Measurements from ENCODE around the gene PI4K2B.
"Not testable (repeated sequence)": the region's sequence is repeated elsewhere in the genome, so short reads cannot be mapped to it uniquely, and the experiment has no call there.

Gene PI4K2B

GRCh38 chr4:25306518-25307057 is 72.8 kb downstream of the PI4K2B start:
- no peak for DNase-seq (ENCODE audit: low spot score)

GRCh38 chr4:25307596-25307995 is 73.8 kb downstream of the PI4K2B start:
- no peak for DNase-seq (ENCODE audit: low spot score)

GRCh38 chr4:25308306-25308705 is 74.5 kb downstream of the PI4K2B start:
- no peak for DNase-seq (ENCODE audit: low spot score)

GRCh38 chr4:25308761-25309160 is 74.9 kb downstream of the PI4K2B start:
- no peak for DNase-seq (ENCODE audit: low spot score)

- no peak for DNase-seq (ENCODE audit: low spot score)
Measured at GRCh38 chr4:25310066-25310802, 76.4 kb downstream of the PI4K2B start.

GRCh38 chr4:25310803-25311166 is 77.0 kb downstream of the PI4K2B start:
- DNase-seq (ENCODE audit: low spot score) = no peak

- DNase-seq (ENCODE audit: low spot score) = peak; percentile 98
Measured at GRCh38 chr4:25312496-25313200, 78.8 kb downstream of the PI4K2B start, which contains the start of gene ZCCHC4. Gene ZCCHC4, plus strand, starts transcription at chr4:25312774. Its CDS starts 36 bp downstream, at chr4:25312810.

- DNase-seq (ENCODE audit: low spot score) = no peak
Measured at GRCh38 chr4:25313201-25313895, 79.5 kb downstream of the PI4K2B start.

- no peak for DNase-seq (ENCODE audit: low spot score)
Measured at GRCh38 chr4:25320336-25320735, 86.5 kb downstream of the PI4K2B start.

- no peak for DNase-seq (ENCODE audit: low spot score)
Measured at GRCh38 chr4:25320773-25321172, 86.9 kb downstream of the PI4K2B start.

GRCh38 chr4:25321703-25322102 is 87.9 kb downstream of the PI4K2B start:
- DNase-seq (ENCODE audit: low spot score) = no peak

- DNase-seq (ENCODE audit: low spot score) = not testable (repeated sequence)
Measured at GRCh38 chr4:25328463-25328862, 94.6 kb downstream of the PI4K2B start.
